Mesothelial cell of epicardium (in vitro differentiated cells): ENCODE data around the gene PSTPIP2. TPM values are rescaled to one million over a fixed set of nuclear protein-coding genes. Genes with fewer than 3 reads are reported as not detected.

Experiments used
- DNase-seq, 2 experiments: peaks; one replicate each; pipeline ENCODE4 v3.0.0; 2021; ENCODE audit warnings: low spot score in 2 of 2; ENCODE audit not compliant: unreplicated experiment in 2 of 2
- H3K27ac Mint-ChIP-seq: 2 replicates; pipeline ENCODE4 v1.8.0; 2021; ENCODE audit warnings: mixed read lengths
- H3K27me3 Mint-ChIP-seq: 2 replicates; pipeline ENCODE4 v1.8.0; 2021; ENCODE audit warnings: low read depth, mixed read lengths
- H3K36me3 Mint-ChIP-seq: 2 replicates; pipeline ENCODE4 v1.8.0; 2021; ENCODE audit warnings: mixed read lengths
- H3K4me1 Mint-ChIP-seq: 2 replicates; pipeline ENCODE4 v1.8.0; 2021; ENCODE audit warnings: mixed read lengths
- H3K4me3 Mint-ChIP-seq: 2 replicates; pipeline ENCODE4 v1.8.0; 2021; ENCODE audit warnings: mild to moderate bottlenecking, moderate library complexity, mixed read lengths
- H3K9me3 Mint-ChIP-seq: 2 replicates; pipeline ENCODE4 v1.8.0; 2021; ENCODE audit warnings: mixed read lengths
- CTCF ChIP-seq: fragments of 200-600 bp; sonication (generic); IDR thresholded peaks from one replicate; pipeline ENCODE4 v1.5.0; 2021; ENCODE audit warnings: antibody characterized with exemption; ENCODE audit not compliant: unreplicated experiment
- total RNA-seq: library from RNA; stranded (reverse); gene quantifications from 3 replicates; pipeline ENCODE4 v1.2.1, GENCODE V29; 2021

The PSTPIP2 gene
- total RNA-seq, 1 donor from 2014 or later = 10.6 TPM

DNA sequence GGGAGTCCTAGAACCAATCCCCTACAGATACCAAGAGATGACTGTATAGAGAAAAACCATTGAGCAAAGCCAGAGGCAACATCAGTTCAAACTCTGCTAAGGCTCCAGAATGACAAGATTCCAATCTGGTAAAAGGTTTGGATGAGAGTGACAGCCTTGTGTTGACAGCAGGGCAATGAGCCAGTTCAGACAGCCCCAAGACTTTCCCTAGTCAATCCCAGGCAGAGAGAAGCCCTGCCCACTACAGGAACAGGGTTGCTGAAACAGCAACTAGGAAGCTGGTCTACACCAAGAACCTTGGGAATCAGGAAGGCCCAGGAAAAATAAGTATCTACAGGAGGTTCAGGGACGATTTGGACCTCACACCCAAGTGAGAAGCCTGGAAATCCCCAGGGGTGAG, 3.3 kb downstream of the PSTPIP2 start:
- Mint-ChIP-seq H3K9me3 (no peaks in the 10 kb centered on the region), H3K27ac (no peak overlapping the region), H3K36me3 (peaks cover 4% of the 10 kb centered on the region), H3K27me3 (no peaks in the 10 kb centered on the region), H3K4me3 (no peak overlapping the region), H3K4me1 (peaks cover 13% of the 10 kb centered on the region)
- DNase-seq = no peak
- no peak for TF ChIP-seq CTCF

DNA sequence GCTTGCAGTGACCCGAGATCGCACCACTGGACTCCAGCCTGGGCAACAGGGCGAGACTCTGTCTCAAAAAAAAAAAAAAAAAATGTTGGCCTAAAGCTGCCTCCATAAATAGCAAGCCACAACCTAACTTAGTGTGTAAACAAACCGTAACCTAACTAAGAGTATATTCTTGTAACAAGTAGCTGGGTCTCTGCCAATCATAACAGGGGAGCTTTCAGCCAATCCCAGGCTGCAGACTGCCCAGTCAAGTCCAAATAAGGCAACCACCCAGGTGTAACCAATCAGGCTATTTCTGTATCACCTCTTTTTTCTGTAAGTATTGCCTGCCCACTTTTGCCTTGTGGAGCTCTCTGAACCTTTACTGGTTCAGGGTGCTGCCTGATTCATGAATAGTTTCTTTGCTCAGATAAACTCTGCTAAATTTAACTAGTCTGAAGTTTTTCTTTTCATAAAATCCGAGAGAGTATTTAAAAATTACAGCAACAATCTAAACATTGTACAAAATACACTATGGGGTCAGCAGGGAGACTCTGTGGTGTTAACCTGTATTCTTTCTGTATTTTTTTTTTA, 4.5 kb downstream of the PSTPIP2 start:
- no peak overlapping the region for H3K4me3 Mint-ChIP-seq
- TF ChIP-seq CTCF = no peak
- no peaks in the 10 kb centered on the region for H3K9me3 Mint-ChIP-seq
- H3K27me3 Mint-ChIP-seq = no peaks in the 10 kb centered on the region
- peaks cover 8% of the 10 kb centered on the region for H3K4me1 Mint-ChIP-seq
- H3K36me3 Mint-ChIP-seq = peaks cover 4% of the 10 kb centered on the region
- no peak overlapping the region for H3K27ac Mint-ChIP-seq
- no peak for DNase-seq

GRCh38 chr18:46062781-46063180, 9.3 kb downstream of the PSTPIP2 start:
- no peak overlapping the region for H3K4me3 Mint-ChIP-seq
- H3K27me3 Mint-ChIP-seq = no peaks in the 10 kb centered on the region
- no peaks in the 10 kb centered on the region for H3K4me1 Mint-ChIP-seq
- peaks cover 4% of the 10 kb centered on the region for H3K36me3 Mint-ChIP-seq
- H3K9me3 Mint-ChIP-seq = no peaks in the 10 kb centered on the region
- no peak for DNase-seq
- TF ChIP-seq CTCF = no peak
- no peak overlapping the region for H3K27ac Mint-ChIP-seq

GRCh38 chr18:46061796-46062195, 10.3 kb downstream of the PSTPIP2 start:
- H3K27me3 Mint-ChIP-seq = no peaks in the 10 kb centered on the region
- H3K4me3 Mint-ChIP-seq = no peak overlapping the region
- no peaks in the 10 kb centered on the region for H3K9me3 Mint-ChIP-seq
- no peak for DNase-seq
- H3K36me3 Mint-ChIP-seq = peaks cover 3% of the 10 kb centered on the region
- no peaks in the 10 kb centered on the region for H3K4me1 Mint-ChIP-seq
- TF ChIP-seq CTCF = no peak
- no peak overlapping the region for H3K27ac Mint-ChIP-seq

DNA sequence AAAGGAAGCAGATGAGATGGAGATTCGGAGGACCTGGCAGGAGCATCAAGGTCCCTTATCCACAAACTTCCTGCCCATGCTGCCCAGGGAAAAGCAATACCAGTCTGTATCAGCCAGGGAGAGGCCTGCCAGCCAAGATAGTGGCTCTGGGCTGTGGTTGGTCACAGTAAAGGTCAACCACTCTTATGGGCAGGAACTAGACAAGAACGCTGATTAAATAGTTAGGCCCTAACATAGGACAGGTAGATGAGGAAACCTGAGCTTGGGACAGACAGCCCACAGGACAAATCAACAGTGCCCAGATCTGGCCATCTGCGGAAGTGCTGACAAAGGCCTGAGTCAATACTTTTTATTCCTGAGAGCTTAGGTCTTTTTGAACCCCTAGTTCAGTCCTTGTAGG, 10.7 kb downstream of the PSTPIP2 start:
- no peak overlapping the region for H3K4me3 Mint-ChIP-seq
- DNase-seq = no peak
- H3K27ac Mint-ChIP-seq = no peak overlapping the region
- no peaks in the 10 kb centered on the region for H3K9me3 Mint-ChIP-seq
- H3K36me3 Mint-ChIP-seq = peaks cover 2% of the 10 kb centered on the region
- no peak for TF ChIP-seq CTCF
- H3K4me1 Mint-ChIP-seq = no peaks in the 10 kb centered on the region
- H3K27me3 Mint-ChIP-seq = no peaks in the 10 kb centered on the region

DNA sequence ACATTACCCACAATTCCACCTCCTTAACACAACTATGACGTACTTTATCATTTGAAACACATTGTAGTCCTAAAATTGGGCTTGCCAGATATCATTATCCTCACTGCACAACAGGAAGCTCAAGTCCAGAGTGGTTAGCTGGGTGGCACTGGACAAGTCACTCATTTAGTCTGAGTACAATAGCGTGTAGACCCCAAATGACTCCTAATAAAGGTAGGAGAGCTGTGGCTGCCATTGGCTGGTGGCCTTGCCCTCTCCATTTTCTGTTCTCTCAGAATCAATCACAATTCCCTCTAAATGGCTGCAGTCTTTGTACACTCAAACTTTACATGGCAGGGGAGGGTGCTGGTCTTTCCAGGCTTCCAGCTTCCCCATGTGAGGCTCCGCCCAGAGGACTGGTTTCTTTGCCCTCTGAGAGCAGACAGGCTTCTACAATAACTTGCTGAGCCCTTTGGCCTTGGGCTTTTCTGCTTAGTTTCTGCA, 11.7 kb downstream of the PSTPIP2 start:
- no peaks in the 10 kb centered on the region for H3K36me3 Mint-ChIP-seq

More for the DNA sequence above, 11.7 kb downstream of the PSTPIP2 start:
- no peak for TF ChIP-seq CTCF
- no peak overlapping the region for H3K27ac Mint-ChIP-seq
- no peaks in the 10 kb centered on the region for H3K4me1 Mint-ChIP-seq
- H3K4me3 Mint-ChIP-seq = no peak overlapping the region
- DNase-seq = no peak
- H3K9me3 Mint-ChIP-seq = no peaks in the 10 kb centered on the region
- no peaks in the 10 kb centered on the region for H3K27me3 Mint-ChIP-seq
